Measurements from ENCODE around the gene PDX1.
"Not testable (repeated sequence)": the region's sequence is repeated elsewhere in the genome, so short reads cannot be mapped to it uniquely, and the experiment has no call there.

Gene PDX1

DNA sequence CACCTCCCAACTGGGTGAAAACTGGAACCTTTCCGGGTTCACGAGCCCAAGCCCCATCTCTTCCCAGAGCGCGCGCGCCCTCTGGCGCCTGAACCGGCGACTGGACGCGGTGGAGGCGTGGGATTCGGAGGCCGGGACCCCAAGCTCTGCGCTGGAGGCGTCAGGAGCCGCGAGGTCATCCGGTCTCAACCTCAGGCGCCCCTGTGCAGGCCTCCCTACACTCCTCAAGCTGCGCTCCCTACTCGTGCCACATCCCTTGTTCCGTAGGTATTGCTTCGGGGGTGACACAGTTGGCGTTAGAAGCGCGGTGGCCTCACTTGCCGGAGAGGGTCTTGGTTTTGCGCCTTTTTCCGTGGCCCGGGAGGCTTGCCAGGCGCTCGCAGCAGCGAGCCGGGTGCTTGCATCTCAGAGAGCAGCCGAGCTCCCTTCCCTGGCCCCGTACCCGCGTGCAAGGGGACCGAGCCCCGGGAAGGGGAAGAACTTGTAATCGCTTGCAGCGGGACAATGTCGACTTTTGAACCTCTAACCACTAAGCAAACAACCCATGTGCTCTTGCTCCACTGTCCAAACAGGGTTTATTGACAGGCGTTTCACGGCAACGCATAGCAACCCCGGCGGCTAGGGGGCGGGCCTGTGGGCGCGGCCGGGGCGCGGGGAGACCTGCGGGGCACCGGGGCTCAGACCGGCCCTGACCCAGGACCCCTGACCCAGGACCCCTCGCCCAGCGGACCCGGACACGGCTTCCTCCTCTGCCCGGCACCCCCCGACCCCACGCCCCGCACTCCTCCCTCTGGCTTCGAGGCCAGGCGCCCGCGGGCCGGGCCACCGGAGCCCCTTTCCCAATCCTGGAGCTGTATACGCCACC, 40.8 kb downstream of the PDX1 start:
- DNase-seq, result no peak
- Mint-ChIP-seq H3K9me3 (no peaks in the 10 kb centered on the region), H3K27ac (no peak overlapping the region), H3K4me1 (ENCODE audit: low read depth) (peaks cover 10% of the 10 kb centered on the region), H3K36me3 (ENCODE audit: low read depth) (no peaks in the 10 kb centered on the region), H3K4me3 (peak overlapping the region; percentile 55), H3K27me3 (peaks cover 87% of the 10 kb centered on the region)

DNA sequence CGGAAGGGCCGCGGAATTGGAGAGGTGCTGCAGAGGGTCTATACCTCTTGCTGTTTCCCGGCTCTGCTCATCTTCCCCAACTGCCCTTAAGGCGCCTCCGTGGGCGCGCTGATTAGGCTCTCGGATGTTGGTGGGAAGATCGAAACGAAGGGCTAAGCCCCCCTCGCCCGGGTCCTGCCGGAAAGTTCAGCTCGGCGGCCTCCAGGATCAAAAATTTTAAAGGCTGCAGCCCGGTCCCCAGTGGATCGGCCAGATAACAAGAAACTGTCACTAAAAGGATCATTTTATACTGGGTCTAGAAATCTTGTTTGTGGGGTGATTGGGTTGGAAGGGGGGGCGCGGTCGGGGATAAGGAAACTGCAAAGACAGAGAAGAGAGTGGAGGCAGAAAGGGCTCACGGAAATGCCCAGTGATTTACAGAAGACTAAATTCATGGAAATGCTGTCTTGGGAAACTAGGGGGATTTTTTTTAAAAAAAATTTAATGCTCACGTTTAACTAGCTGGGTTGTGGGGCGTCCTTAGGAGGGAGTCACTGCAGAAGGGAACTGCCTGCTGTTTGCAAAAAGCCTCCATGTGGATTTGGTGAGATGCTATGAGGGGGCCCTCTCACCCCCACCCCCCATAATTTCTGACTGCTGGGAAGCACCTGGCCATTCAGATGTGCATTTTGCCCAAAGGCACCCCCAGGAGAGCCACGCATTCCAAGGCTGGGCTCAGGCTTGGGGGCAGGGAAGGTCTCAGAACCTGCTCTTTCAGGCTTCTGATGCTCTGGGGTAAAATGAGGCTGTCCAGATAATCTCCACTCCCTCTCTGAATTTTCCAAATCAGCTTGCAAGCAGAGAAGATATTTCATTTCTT, 41.7 kb downstream of the PDX1 start:
- H3K4me3 Mint-ChIP-seq, result no peak overlapping the region
- no peak for DNase-seq
- H3K36me3 Mint-ChIP-seq (ENCODE audit: low read depth), result no peaks in the 10 kb centered on the region
- H3K4me1 Mint-ChIP-seq (ENCODE audit: low read depth), result peaks cover 14% of the 10 kb centered on the region
- no peaks in the 10 kb centered on the region for H3K9me3 Mint-ChIP-seq
- H3K27ac Mint-ChIP-seq, result no peak overlapping the region
- H3K27me3 Mint-ChIP-seq, result peaks cover 87% of the 10 kb centered on the region

DNA sequence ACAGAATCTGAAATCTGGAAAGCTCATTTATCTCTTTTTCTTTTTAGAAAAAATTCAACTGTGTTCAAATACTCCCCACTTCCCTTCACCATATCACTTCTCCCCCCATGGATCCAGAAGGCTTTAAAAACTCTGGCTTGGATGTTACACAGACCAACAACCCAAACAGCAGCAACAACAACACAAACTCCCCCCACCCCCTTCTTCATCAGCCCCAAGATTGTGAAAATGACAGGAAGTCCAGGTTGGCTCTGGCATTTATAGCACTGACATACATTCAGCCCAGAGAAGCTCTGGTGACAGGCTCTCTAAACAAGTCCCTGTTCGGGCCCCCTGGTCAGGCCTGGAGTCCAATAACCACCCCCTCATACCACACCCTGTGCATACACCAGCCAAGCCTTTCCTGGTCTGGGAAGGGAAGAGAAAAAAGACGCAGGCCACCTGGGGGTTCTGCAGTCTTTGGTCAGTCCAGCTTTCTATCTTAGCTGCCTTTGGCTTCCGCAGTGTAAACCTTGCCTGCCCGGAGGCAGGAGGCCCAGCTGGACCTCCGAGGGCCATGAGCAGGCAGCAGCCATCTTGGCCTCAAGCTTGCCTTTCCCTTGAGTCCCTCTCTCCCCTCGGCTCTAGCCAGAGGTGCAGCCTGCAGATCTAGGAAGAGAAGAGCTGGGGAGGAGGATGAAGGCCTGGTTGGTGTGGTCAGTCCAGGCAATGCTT, 42.5 kb downstream of the PDX1 start:
- DNase-seq, result no peak
- H3K9me3 Mint-ChIP-seq, result no peaks in the 10 kb centered on the region
- no peak overlapping the region for H3K27ac Mint-ChIP-seq
- no peak overlapping the region for H3K4me3 Mint-ChIP-seq
- H3K27me3 Mint-ChIP-seq, result peaks cover 88% of the 10 kb centered on the region
- peaks cover 17% of the 10 kb centered on the region for H3K4me1 Mint-ChIP-seq (ENCODE audit: low read depth)
- no peaks in the 10 kb centered on the region for H3K36me3 Mint-ChIP-seq (ENCODE audit: low read depth)

DNA sequence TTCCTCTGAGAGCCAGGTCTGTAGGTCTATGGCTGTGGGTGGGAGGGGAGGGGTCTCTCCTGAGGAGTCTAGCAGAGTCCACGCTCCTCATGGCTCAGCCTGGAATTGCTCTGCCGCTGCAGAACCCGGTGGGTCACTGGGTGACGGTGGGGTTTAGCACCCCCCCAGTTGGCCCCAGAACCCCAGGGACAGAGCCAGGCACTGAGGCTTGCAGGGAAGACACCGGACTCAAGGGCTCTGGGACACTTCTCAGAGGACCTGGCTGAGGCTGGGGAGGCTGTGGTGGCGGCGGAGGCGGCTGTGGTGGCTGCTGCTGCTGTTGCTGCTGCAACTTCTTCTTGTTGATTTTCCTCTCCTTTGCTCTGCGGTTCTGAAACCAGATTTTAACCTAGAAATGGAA, 43.2 kb downstream of the PDX1 start:
- H3K4me3 Mint-ChIP-seq, result no peak overlapping the region
- H3K27me3 Mint-ChIP-seq, result peaks cover 91% of the 10 kb centered on the region
- H3K9me3 Mint-ChIP-seq, result no peaks in the 10 kb centered on the region
- no peaks in the 10 kb centered on the region for H3K36me3 Mint-ChIP-seq (ENCODE audit: low read depth)
- DNase-seq, result no peak
- peaks cover 24% of the 10 kb centered on the region for H3K4me1 Mint-ChIP-seq (ENCODE audit: low read depth)
- no peak overlapping the region for H3K27ac Mint-ChIP-seq

DNA sequence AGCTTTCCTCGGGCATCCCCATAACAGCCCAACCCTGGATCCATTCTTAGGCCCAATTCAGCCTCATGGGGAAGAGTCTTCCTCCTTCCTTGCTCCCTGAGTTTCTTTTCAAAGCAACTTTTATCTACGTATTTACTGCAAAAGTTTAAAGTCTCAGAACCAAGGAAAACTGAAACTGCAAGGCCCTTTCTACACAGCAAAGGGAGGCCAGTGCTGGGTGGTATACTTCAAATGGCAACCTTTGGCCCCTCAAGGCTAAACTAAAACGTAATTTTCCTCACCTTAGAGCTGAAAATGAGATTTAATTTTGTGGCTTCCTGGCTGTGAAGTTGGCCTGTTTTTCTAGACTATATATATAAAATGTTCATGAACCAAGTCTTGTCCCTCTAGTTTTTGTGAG, 43.7 kb downstream of the PDX1 start:
- Mint-ChIP-seq H3K4me3 (no peak overlapping the region), H3K27ac (no peak overlapping the region), H3K9me3 (no peaks in the 10 kb centered on the region), H3K4me1 (ENCODE audit: low read depth) (peaks cover 25% of the 10 kb centered on the region), H3K27me3 (peaks cover 91% of the 10 kb centered on the region), H3K36me3 (ENCODE audit: low read depth) (no peaks in the 10 kb centered on the region)
- DNase-seq, result no peak

DNA sequence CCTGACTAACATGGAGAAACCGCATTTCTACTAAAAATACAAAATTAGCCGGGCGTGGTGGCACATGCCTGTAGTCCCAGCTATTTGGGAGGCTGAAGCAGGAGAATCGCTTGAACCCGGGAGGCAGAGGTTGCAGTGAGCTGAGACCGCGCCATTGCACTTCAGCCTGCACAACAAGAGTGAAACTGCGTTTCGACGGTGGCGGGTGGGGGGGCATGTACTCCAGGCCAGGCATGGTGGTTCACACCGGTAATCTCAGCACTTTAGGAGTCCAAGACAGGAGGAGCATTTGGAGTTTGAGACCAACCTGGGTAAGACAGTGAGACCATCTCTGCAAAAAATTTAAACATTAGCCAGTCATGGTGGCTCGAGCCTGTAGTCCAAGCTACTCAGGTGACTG, 44.4 kb downstream of the PDX1 start:
- H3K27me3 Mint-ChIP-seq, result peaks cover 92% of the 10 kb centered on the region
- not testable (repeated sequence) for H3K4me3 Mint-ChIP-seq; H3K27ac Mint-ChIP-seq; H3K36me3 Mint-ChIP-seq (ENCODE audit: low read depth); DNase-seq; H3K9me3 Mint-ChIP-seq
- peaks cover 27% of the 10 kb centered on the region for H3K4me1 Mint-ChIP-seq (ENCODE audit: low read depth)

DNA sequence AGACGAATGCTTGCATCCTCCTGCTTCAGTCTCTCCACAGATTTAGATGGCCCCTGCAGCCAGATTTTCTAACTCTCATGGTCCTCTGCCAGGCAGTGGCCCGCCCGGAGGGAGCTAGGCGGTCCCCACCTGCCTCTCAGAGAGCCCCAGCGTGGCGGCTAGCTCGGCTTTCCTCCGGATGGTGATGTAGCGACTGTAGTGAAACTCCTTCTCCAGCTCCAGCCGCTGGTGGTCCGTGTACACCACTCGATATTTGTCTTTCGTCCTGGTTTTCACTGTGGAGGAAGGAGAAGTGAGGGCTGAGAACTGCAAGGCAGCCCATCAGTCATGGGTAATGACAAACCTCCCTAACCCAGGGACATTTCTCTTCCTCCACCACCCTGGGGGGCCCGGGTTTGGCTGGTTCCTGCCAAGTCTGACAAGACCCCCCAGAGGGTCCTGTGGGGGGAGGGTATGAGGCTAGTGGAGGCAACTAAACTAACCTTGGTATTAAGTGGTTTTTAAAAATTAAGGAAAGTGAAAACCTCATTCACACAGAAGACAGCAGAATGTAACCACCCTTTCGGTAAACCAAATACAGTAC, 45.0 kb downstream of the PDX1 start:
- no peaks in the 10 kb centered on the region for H3K9me3 Mint-ChIP-seq
- H3K27me3 Mint-ChIP-seq, result peaks cover 92% of the 10 kb centered on the region
- H3K27ac Mint-ChIP-seq, result no peak overlapping the region
- no peak for DNase-seq
- H3K36me3 Mint-ChIP-seq (ENCODE audit: low read depth), result no peaks in the 10 kb centered on the region
- H3K4me3 Mint-ChIP-seq, result no peak overlapping the region
- H3K4me1 Mint-ChIP-seq (ENCODE audit: low read depth), result peaks cover 33% of the 10 kb centered on the region

- H3K4me3 Mint-ChIP-seq, result no peak overlapping the region
These were observed 45.5 kb downstream of the PDX1 start for GRCh38 chr13:27965343-27965739.

GRCh38 chr13:27965740-27966640, 46.2 kb downstream of the PDX1 start:
- Mint-ChIP-seq H3K27me3 (peaks cover 93% of the 10 kb centered on the region), H3K4me3 (no peak overlapping the region), H3K27ac (no peak overlapping the region), H3K9me3 (no peaks in the 10 kb centered on the region), H3K36me3 (ENCODE audit: low read depth) (no peaks in the 10 kb centered on the region), H3K4me1 (ENCODE audit: low read depth) (peaks cover 28% of the 10 kb centered on the region)
- DNase-seq, result no peak

More at GRCh38 chr13:27965343-27965739, 45.5 kb downstream of the PDX1 start:
- Mint-ChIP-seq H3K4me1 (ENCODE audit: low read depth) (peaks cover 29% of the 10 kb centered on the region), H3K9me3 (no peaks in the 10 kb centered on the region), H3K36me3 (ENCODE audit: low read depth) (no peaks in the 10 kb centered on the region), H3K27ac (no peak overlapping the region), H3K27me3 (peaks cover 91% of the 10 kb centered on the region)
- no peak for DNase-seq

DNA sequence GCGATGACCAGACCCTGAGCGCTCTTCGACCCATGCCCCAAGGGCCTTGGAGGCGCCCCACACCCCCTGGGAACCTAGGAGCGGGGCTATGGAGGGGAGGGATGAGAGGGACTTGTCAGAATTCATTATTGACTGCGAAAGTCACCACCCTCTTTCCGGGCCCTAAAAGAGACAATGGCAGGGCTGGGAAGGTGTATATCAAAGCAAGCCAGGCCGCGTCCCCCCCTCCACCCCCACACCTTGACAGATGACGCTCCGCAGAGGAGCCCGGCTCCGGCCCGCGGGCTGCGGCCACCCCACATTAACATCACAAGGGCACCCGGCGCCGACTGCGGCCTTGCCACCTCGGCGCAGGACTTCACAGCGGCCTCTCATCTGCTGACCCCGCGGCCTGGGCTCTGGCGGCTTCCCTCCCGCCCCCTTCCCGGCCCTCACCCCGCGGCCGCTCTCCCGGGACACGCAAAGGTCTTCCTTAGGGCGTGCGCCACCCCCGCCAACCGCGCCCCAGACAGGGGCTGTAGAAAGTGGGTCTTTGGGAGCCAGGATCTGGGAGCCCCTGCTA, 46.9 kb downstream of the PDX1 start:
- Mint-ChIP-seq H3K27me3 (peaks cover 94% of the 10 kb centered on the region), H3K9me3 (no peaks in the 10 kb centered on the region), H3K36me3 (ENCODE audit: low read depth) (no peaks in the 10 kb centered on the region), H3K4me3 (no peak overlapping the region), H3K27ac (no peak overlapping the region), H3K4me1 (ENCODE audit: low read depth) (peaks cover 26% of the 10 kb centered on the region)
- no peak for DNase-seq

DNA sequence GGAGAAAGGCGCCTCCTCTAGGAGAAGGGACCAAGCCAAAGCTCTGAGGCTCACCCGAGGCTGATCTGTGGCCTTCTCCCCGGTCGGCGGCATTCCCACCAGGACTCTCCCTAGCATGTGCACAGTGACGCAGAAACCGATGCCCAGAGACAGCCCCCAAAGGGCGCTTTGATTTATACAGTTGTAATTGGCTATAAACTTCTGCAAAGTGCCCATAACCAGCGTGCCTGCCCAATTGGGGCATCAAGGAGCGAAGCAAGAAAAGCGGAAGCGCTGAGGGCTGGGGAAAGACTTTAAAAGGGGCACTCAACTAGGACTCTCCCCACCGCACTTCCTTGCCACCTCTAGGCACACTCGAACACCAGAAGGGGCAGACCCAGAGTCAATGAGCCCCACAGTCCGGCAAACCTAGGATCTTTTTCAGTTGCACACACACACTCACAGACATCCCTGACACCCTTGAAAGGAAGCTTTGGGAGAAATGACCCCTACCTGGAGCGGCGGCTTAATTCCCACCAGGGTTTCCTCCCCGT, 47.5 kb downstream of the PDX1 start:
- DNase-seq, result no peak
- Mint-ChIP-seq H3K27me3 (peaks cover 93% of the 10 kb centered on the region), H3K27ac (peak overlapping the region; percentile 50), H3K9me3 (no peaks in the 10 kb centered on the region), H3K4me3 (no peak overlapping the region), H3K4me1 (ENCODE audit: low read depth) (peaks cover 26% of the 10 kb centered on the region), H3K36me3 (ENCODE audit: low read depth) (no peaks in the 10 kb centered on the region)

GRCh38 chr13:27967736-27968315, 48.0 kb downstream of the PDX1 start:
- H3K4me3 Mint-ChIP-seq, result peak overlapping the region; percentile 46
- no peaks in the 10 kb centered on the region for H3K9me3 Mint-ChIP-seq
- peak overlapping the region; percentile 84 for H3K27ac Mint-ChIP-seq

More at GRCh38 chr13:27967736-27968315, 48.0 kb downstream of the PDX1 start:
- no peak for DNase-seq
- no peaks in the 10 kb centered on the region for H3K36me3 Mint-ChIP-seq (ENCODE audit: low read depth)
- H3K4me1 Mint-ChIP-seq (ENCODE audit: low read depth), result peaks cover 26% of the 10 kb centered on the region
- H3K27me3 Mint-ChIP-seq, result peaks cover 91% of the 10 kb centered on the region

All from activated T-cell treated with anti-CD3 and anti-CD28 coated beads, Interleukin-2, amount 50 U/mL, for 24 hours (primary cell).